Central memory CD8-positive, alpha-beta T cell (primary cell): Measurements from ENCODE around the gene CDKN3.
"Not testable (repeated sequence)": the region's sequence is repeated elsewhere in the genome, so short reads cannot be mapped to it uniquely, and the experiment has no call there.

Experiments
- ATAC-seq: fragments of 150-1000 bp; cut with Tn5 transposase; replicated peaks from 2 replicates; pipeline ENCODE4 v1.10.0; 2022; ENCODE audit warnings: mild to moderate bottlenecking, moderate FRiP score, moderate number of reproducible peaks; ENCODE audit not compliant: poor library complexity, severe bottlenecking; ENCODE audit errors: extremely low read depth
- DNase-seq, 2 donors: peaks; one replicate each; pipeline ENCODE4 v3.0.0; 2021; ENCODE audit warnings: low spot score in 2 of 2
- H3K27ac Mint-ChIP-seq: one replicate; pipeline ENCODE4 v1.8.0; 2022; ENCODE audit warnings: low read depth, mild to moderate bottlenecking, moderate library complexity, mixed read lengths
- H3K27me3 Mint-ChIP-seq: one replicate; pipeline ENCODE4 v1.8.0; 2022; ENCODE audit warnings: mixed read lengths
- H3K36me3 Mint-ChIP-seq: one replicate; pipeline ENCODE4 v1.8.0; 2022; ENCODE audit warnings: mild to moderate bottlenecking, moderate library complexity, mixed read lengths; ENCODE audit not compliant: insufficient read depth
- H3K4me1 Mint-ChIP-seq: one replicate; pipeline ENCODE4 v1.8.0; 2022; ENCODE audit warnings: mixed read lengths
- H3K4me3 Mint-ChIP-seq: one replicate; pipeline ENCODE4 v1.8.0; 2022; ENCODE audit warnings: mild to moderate bottlenecking, moderate library complexity, mixed read lengths
- H3K9me3 Mint-ChIP-seq: one replicate; pipeline ENCODE4 v1.8.0; 2022; ENCODE audit warnings: mixed read lengths

CDKN3 gene

DNA sequence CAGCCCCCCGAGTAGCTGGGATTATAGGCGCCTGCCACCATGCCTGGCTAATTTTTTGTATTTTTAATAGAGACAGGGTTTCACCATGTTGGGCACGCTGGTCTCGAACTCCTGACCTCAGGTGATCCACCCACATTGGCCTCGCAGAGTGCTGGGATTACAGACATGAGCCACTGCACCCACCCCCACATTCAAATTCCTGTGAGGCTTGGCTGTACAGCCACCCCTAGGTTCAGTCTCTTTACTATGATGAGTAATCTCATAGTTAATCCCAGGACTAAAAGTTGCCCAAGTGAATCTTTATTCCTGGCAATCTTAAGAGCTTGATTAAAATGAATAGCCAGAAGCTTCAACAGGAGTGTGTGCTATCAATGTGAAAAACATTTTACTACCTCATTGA, 57.2 kb downstream of the CDKN3 start:
- DNase-seq, H3K4me3 Mint-ChIP-seq, H3K9me3 Mint-ChIP-seq, H3K36me3 Mint-ChIP-seq, H3K4me1 Mint-ChIP-seq, ATAC-seq, H3K27me3 Mint-ChIP-seq, H3K27ac Mint-ChIP-seq: not testable (repeated sequence)

DNA sequence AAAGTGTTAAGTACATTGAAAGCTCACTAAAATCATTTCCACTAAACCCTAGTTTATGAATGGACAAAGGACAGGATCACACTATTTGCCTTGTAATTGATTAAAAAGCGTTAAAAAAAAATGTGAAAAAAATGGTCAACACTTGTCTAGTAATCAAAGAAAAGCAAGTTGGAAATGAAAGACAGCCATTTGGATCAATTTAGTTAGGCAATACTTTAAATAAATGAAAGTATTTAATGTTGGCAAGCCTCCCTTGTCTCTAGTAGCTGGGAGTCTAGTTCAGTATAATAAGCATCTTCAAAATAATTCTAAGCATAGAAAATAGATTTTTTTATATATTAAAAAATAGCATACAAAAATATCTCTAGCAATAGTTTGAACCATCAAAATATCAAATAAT, 58.6 kb downstream of the CDKN3 start:
- H3K36me3 Mint-ChIP-seq, result peaks cover 1% of the 10 kb centered on the region
- ATAC-seq (no peak), DNase-seq (no peak)
- no peak overlapping the region for H3K4me3 Mint-ChIP-seq
- no peaks in the 10 kb centered on the region for H3K9me3 Mint-ChIP-seq
- no peaks in the 10 kb centered on the region for H3K4me1 Mint-ChIP-seq
- no peaks in the 10 kb centered on the region for H3K27me3 Mint-ChIP-seq
- no peak overlapping the region for H3K27ac Mint-ChIP-seq

DNA sequence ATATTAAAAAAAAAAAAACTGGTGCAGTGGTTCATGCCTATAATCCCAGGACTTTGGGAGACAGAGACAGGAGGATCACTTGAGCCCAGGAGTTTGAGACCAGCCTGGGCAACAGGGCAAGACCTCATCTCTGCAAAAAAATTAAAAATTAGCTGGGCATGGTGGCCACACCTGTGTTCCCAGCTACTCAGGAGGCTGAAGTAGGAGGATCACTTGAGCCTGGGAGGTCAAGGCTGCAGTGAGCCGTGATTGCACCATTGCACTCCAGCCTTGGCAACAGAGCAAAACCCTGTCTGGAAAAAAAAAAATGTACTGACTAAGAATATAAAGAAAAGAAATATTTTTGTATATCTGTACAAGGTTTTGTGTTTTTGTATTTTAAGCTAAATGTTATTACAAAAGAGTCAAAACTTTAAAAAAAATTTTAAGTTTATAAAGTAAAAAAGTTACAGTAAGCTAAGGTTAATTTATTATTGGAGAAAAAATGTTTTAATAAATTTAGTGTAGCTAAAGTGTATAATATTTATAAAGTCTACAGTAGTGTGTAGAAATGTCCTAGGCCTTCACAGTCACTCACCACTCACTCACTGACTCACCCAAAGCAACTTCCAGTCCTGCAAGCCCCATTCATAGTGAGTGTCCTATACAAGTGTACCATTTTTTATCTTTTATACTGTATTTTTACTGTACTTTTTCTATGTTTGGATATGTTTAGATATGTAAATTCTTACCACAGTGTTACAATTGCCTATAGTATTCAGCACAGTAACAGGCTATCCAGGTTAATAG, 60.2 kb downstream of the CDKN3 start:
- not testable (repeated sequence) for ATAC-seq, H3K36me3 Mint-ChIP-seq, H3K27ac Mint-ChIP-seq, H3K9me3 Mint-ChIP-seq, H3K27me3 Mint-ChIP-seq, DNase-seq, H3K4me1 Mint-ChIP-seq, H3K4me3 Mint-ChIP-seq

DNA sequence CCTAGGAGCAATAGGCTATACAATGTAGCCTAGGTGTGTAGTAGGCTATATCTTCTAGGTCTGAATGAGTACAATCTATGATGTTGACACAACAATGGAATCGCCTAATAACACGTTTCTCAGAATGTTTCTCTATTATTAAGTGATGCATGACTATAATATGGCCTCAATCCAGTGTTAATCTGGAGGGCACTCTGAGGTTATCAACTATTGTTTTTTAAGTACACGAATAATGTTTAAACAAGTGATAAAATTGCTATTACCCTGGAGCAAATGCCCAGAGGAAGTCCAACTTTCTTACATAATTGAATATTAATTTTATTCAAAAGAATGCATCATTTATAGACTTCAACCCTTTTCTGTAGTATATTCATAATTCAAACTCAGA, 60.8 kb downstream of the CDKN3 start:
- Mint-ChIP-seq H3K9me3 (no peaks in the 10 kb centered on the region), H3K4me3 (no peak overlapping the region), H3K4me1 (no peaks in the 10 kb centered on the region), H3K27ac (no peak overlapping the region), H3K36me3 (peaks cover 3% of the 10 kb centered on the region), H3K27me3 (no peaks in the 10 kb centered on the region)
- ATAC-seq, result no peak
- no peak for DNase-seq

DNA sequence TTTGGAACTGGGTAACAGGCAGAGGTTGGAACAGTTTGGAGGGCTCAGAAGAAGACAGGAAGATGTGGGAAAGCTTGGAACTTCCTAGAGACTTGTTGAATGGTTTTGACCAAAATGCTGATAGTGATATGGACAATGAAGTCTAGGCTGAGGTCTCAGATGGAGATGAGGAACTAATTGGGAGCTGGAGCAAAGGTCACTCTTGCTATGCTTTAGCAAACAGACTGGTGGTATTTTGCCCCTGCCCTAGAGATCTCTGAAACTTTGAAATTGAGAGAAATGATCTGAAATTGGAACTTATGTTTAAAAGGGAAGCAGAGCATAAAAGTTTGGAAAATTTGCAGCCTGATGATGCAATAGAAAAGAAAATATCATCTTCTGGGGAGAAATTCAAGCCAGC, 61.7 kb downstream of the CDKN3 start:
- H3K4me1 Mint-ChIP-seq, H3K27ac Mint-ChIP-seq, H3K4me3 Mint-ChIP-seq, H3K9me3 Mint-ChIP-seq, ATAC-seq, H3K36me3 Mint-ChIP-seq, DNase-seq, H3K27me3 Mint-ChIP-seq: not testable (repeated sequence)

DNA sequence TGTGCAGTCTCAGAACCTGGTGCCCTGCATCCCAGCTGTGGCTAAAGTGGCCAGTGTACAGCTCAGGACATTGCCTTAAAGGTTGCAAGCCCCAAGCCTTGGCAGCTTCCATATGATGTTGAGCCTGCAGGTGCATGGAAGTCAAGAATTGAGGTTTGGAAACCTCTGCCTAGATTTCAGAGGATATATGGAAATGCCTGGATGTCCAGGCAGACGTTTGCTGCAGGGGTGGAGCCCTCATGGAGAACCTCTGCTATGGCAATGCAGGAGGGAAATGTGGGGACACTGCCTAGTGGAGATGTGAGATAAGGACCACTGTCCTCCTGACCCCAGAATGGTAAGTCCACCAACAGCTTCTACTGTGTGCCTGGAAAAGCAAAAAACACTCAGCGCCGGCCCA, 62.3 kb downstream of the CDKN3 start:
- Mint-ChIP-seq H3K36me3 (peaks cover 4% of the 10 kb centered on the region), H3K4me3 (no peak overlapping the region), H3K9me3 (no peaks in the 10 kb centered on the region), H3K4me1 (no peaks in the 10 kb centered on the region), H3K27ac (no peak overlapping the region), H3K27me3 (no peaks in the 10 kb centered on the region)
- ATAC-seq (no peak), DNase-seq (no peak)

DNA sequence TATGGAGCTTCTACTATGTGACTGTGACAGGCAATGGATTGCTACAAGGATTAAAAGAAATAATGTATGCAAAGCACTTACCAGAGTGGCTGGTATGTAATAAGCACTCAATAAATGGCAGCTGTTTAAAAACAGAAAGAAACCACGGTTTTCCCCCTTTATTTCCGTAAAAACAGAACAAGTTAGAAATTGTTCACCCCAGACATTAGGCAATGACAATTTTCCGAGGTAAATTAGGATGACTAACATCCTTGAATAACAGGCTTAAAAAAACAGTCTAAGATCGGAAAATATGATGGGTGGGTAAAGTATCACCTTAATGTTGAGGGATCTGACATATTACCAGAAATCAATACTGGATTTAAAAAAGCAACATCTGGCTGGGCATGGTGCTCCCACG, 65.2 kb downstream of the CDKN3 start:
- ATAC-seq (no peak), DNase-seq (no peak)
- no peaks in the 10 kb centered on the region for H3K9me3 Mint-ChIP-seq

DNA sequence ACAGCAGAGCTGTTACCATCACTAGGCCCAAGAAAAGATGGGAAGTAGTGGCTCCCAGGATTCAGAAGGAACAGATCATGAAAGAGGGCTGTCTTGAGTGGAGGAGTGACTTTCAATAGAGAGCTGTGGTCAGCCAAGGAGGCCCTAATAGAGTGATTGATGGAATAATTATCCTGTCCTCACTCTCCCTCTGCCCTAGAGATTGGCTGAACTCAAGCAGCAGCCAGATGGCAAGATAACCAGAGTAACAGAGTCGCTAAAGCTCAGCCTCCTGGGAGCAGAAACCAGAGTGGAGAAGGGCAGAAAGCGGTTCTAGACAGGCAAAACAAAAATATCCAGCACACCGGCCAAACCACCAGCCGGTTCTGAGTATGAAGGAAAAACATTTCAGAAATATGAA, 68.8 kb downstream of the CDKN3 start:
- Mint-ChIP-seq H3K27ac (no peak overlapping the region), H3K36me3 (peaks cover 3% of the 10 kb centered on the region), H3K4me1 (no peaks in the 10 kb centered on the region), H3K27me3 (no peaks in the 10 kb centered on the region), H3K4me3 (no peak overlapping the region), H3K9me3 (peaks cover 10% of the 10 kb centered on the region)
- no peak for DNase-seq
- no peak for ATAC-seq

More for the DNA sequence above, 65.2 kb downstream of the CDKN3 start:
- H3K27ac Mint-ChIP-seq, result no peak overlapping the region
- H3K36me3 Mint-ChIP-seq, result peaks cover 3% of the 10 kb centered on the region
- H3K4me3 Mint-ChIP-seq, result no peak overlapping the region
- H3K27me3 Mint-ChIP-seq, result no peaks in the 10 kb centered on the region
- H3K4me1 Mint-ChIP-seq, result no peaks in the 10 kb centered on the region

DNA sequence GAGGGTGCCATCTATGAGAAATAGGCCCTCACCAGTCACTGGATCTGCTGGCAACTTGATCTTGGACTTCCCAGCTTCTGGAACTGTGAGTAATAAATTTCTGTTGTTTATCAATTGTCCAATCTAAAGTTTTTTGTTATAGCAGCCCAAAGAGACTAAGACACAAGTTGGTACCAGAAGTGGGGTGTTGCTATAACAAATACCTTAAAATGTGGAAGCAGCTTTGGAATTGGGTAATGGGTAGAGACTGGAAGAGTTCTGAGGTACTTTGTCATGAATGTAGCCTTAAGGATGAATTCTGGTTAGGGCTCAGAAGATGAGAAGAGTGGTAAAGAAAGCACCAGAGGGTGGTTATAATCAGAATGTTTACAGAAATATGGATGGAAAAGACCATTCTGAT, 70.5 kb downstream of the CDKN3 start:
- H3K27ac Mint-ChIP-seq, result no peak overlapping the region
- H3K4me3 Mint-ChIP-seq, result no peak overlapping the region
- peaks cover 10% of the 10 kb centered on the region for H3K9me3 Mint-ChIP-seq
- no peak for DNase-seq
- no peaks in the 10 kb centered on the region for H3K4me1 Mint-ChIP-seq
- no peaks in the 10 kb centered on the region for H3K27me3 Mint-ChIP-seq
- no peak for ATAC-seq
- H3K36me3 Mint-ChIP-seq, result peaks cover 3% of the 10 kb centered on the region
